NT2/D1 (cell line): ENCODE measurements around the gene KMT2A.
A peak's percentile ranks its signal among the peaks of the same experiment; 100 is the strongest.

ENCODE experiments used
- DNase-seq: peaks from one replicate; pipeline ENCODE4 v3.0.0-alpha.2; 2011; ENCODE audit warnings: low read depth, low spot score
- H3K27me3 ChIP-seq: 2 replicates; pipeline ENCODE4 v1.6.0; 2011; ENCODE audit warnings: mild to moderate bottlenecking; ENCODE audit not compliant: insufficient read length, insufficient read depth
- H3K36me3 ChIP-seq: 2 replicates; pipeline ENCODE4 v1.6.1; 2011; ENCODE audit warnings: mild to moderate bottlenecking, low read length, mixed read lengths; ENCODE audit not compliant: insufficient read depth, insufficient read length
- H3K4me1 ChIP-seq: 2 replicates; pipeline ENCODE4 v1.5.1; 2011; ENCODE audit not compliant: insufficient read depth, insufficient read length
- H3K4me3 ChIP-seq: 2 replicates; pipeline ENCODE4 v1.5.1; 2011; ENCODE audit warnings: low read depth; ENCODE audit not compliant: insufficient read length
- H3K9ac ChIP-seq: 2 replicates; pipeline ENCODE4 v1.6.0; 2011; ENCODE audit warnings: low read depth; ENCODE audit not compliant: insufficient read length
- H3K9me3 ChIP-seq: 2 replicates; pipeline ENCODE4 v1.5.1; 2011; ENCODE audit warnings: mild to moderate bottlenecking, low read length; ENCODE audit not compliant: insufficient read depth
- SUZ12 ChIP-seq: IDR thresholded peaks from 2 replicates; pipeline ENCODE4 v1.6.1; 2011; ENCODE audit not compliant: insufficient read length, insufficient read depth; ENCODE audit errors: extremely low read depth
- YY1 ChIP-seq: IDR thresholded peaks from 2 replicates; pipeline ENCODE4 v1.6.1; 2011; ENCODE audit not compliant: insufficient read length, insufficient read depth
- ZNF274 ChIP-seq: IDR thresholded peaks from 2 replicates; pipeline ENCODE4 v1.6.1; 2011; ENCODE audit warnings: mild to moderate bottlenecking, low read depth, low read length

Gene KMT2A

GRCh38 chr11:118491041-118491440 is 54.7 kb downstream of the KMT2A start:
- H3K36me3 ChIP-seq = peaks cover 87% of the 10 kb centered on the region
- DNase-seq = no peak
- no peaks in the 10 kb centered on the region for H3K27me3 ChIP-seq
- no peak overlapping the region for H3K4me3 ChIP-seq
- TF ChIP-seq ZNF274 (no peak), YY1 (no peak), SUZ12 (no peak)
- no peak overlapping the region for H3K9ac ChIP-seq
- H3K9me3 ChIP-seq = no peaks in the 10 kb centered on the region
- no peaks in the 10 kb centered on the region for H3K4me1 ChIP-seq

DNA sequence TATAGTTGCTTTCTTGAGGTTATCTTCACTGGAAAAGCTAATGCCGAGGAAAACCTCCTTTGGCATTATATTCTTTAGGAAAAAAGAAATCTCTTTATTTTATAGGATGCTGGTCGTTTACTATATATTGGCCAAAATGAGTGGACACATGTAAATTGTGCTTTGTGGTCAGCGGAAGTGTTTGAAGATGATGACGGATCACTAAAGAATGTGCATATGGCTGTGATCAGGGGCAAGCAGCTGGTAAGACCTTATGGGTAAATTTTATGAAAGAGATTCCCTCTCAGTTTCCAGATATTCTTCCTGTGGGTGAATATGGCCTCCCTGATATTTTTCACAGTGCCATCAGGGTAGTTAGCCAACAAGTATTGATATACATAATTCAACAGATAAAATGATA is 61.5 kb downstream of the KMT2A start:
- H3K36me3 ChIP-seq = peaks cover 91% of the 10 kb centered on the region
- H3K4me1 ChIP-seq = no peaks in the 10 kb centered on the region
- no peaks in the 10 kb centered on the region for H3K9me3 ChIP-seq
- no peak overlapping the region for H3K4me3 ChIP-seq
- H3K27me3 ChIP-seq = no peaks in the 10 kb centered on the region
- H3K9ac ChIP-seq = no peak overlapping the region
- no peak for DNase-seq
- TF ChIP-seq SUZ12 (no peak), ZNF274 (no peak), YY1 (no peak)

- no peak overlapping the region for H3K4me3 ChIP-seq
- H3K36me3 ChIP-seq = peaks cover 94% of the 10 kb centered on the region
- DNase-seq = no peak
- TF ChIP-seq YY1 = no peak
- TF ChIP-seq ZNF274 = no peak
- no peak for TF ChIP-seq SUZ12
- no peaks in the 10 kb centered on the region for H3K9me3 ChIP-seq
- no peaks in the 10 kb centered on the region for H3K27me3 ChIP-seq
- no peak overlapping the region for H3K9ac ChIP-seq
- no peaks in the 10 kb centered on the region for H3K4me1 ChIP-seq
Observed at GRCh38 chr11:118503216-118503615, 66.9 kb downstream of the KMT2A start.

DNA sequence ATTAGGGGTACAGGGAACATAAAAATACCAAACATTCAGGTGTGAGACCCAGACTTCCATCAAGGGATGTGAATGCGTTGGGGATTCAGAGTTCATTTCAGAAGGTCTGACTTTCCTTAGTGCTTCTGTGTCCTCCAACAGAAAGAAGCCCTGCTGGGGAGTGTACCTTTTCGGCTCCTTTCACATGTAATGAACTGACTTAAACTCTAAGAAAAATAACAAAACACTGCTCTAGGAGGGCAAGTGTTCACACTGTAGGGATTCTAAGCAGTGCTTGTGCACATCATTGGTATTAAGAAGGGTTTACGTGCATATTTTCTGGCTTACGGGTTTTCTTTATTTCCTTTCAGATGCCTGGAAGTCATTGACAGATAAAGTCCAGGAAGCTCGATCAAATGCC is 75.3 kb downstream of the KMT2A start:
- no peaks in the 10 kb centered on the region for H3K9me3 ChIP-seq
- no peaks in the 10 kb centered on the region for H3K4me1 ChIP-seq
- TF ChIP-seq ZNF274 (no peak), YY1 (no peak), SUZ12 (no peak)
- no peaks in the 10 kb centered on the region for H3K27me3 ChIP-seq
- peak; percentile 57 for DNase-seq
- H3K36me3 ChIP-seq = peaks cover 85% of the 10 kb centered on the region
- H3K9ac ChIP-seq = no peak overlapping the region
- H3K4me3 ChIP-seq = no peak overlapping the region

DNA sequence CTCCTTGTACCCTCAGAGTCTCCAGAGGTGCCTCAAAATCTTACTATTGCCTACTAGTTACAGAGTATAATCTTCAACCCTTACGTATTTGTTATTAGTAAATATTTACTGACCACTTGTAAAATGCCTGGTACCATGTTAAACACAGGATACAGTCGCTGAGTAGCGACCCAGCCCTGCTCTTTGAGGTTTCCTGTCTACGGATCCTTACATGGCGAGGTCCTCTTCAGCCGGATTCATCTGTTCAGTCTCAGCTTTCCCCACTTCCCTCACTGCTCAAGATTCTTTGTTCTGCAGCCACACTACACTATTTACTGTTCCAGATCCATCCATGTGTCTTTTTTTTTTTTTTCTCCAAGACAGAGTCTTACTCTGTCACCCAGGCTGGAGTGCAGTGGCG is 77.8 kb downstream of the KMT2A start:
- Histone ChIP-seq H3K9me3 (no peaks in the 10 kb centered on the region), H3K4me3 (no peak overlapping the region), H3K9ac (no peak overlapping the region), H3K27me3 (no peaks in the 10 kb centered on the region), H3K4me1 (no peaks in the 10 kb centered on the region), H3K36me3 (peaks cover 77% of the 10 kb centered on the region)
- TF ChIP-seq SUZ12 (no peak), YY1 (no peak), ZNF274 (no peak)
- DNase-seq = no peak

DNA sequence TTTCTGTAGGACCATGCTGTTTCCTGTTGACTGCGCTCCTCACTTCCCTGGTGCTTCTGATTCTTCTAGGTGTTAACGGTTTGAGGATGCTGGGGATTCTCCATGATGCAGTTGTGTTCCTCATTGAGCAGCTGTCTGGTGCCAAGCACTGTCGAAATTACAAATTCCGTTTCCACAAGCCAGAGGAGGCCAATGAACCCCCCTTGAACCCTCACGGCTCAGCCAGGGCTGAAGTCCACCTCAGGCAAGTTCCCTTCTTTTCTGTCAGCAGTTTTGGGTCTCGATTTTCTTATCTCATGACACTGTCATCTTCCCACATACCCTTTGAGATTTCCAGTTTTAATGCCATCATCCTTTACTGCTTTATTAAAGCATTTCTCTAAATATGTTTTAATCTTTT is 83.3 kb downstream of the KMT2A start:
- TF ChIP-seq SUZ12 = no peak
- no peak for TF ChIP-seq YY1
- no peak for TF ChIP-seq ZNF274
- peaks cover 2% of the 10 kb centered on the region for H3K4me1 ChIP-seq
- DNase-seq = no peak
- H3K4me3 ChIP-seq = no peak overlapping the region
- H3K36me3 ChIP-seq = peaks cover 82% of the 10 kb centered on the region
- H3K9ac ChIP-seq = no peak overlapping the region
- H3K9me3 ChIP-seq = no peaks in the 10 kb centered on the region
- H3K27me3 ChIP-seq = no peaks in the 10 kb centered on the region

DNA sequence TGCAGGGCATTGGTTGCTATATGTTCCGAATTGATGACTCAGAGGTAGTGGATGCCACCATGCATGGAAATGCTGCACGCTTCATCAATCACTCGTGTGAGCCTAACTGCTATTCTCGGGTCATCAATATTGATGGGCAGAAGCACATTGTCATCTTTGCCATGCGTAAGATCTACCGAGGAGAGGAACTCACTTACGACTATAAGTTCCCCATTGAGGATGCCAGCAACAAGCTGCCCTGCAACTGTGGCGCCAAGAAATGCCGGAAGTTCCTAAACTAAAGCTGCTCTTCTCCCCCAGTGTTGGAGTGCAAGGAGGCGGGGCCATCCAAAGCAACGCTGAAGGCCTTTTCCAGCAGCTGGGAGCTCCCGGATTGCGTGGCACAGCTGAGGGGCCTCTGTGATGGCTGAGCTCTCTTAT is 85.6 kb downstream of the KMT2A start:
- no peak for TF ChIP-seq ZNF274
- no peak for TF ChIP-seq SUZ12
- no peak for TF ChIP-seq YY1
- no peaks in the 10 kb centered on the region for H3K9me3 ChIP-seq
- DNase-seq = no peak
- no peak overlapping the region for H3K9ac ChIP-seq
- peaks cover 77% of the 10 kb centered on the region for H3K36me3 ChIP-seq
- H3K27me3 ChIP-seq = no peaks in the 10 kb centered on the region
- H3K4me3 ChIP-seq = no peak overlapping the region
- H3K4me1 ChIP-seq = peaks cover 2% of the 10 kb centered on the region
